Dermis blood vessel endothelial cell (primary cell): Measurements from ENCODE around the gene FDPS. TPM values are rescaled to one million over a fixed set of nuclear protein-coding genes. Genes with fewer than 3 reads are reported as not detected.

ENCODE experiments used
- total RNA-seq: library from RNA; depleted of rRNA; stranded (reverse); fragments of >200 nt; gene quantifications from 2 replicates; pipeline ENCODE4 v1.2.3, GENCODE V29; 2014

The FDPS gene
- total RNA-seq, 1 donor from 2014 or later = 452 TPM

Other genes with a start within 250 kb of the FDPS start
- 9.5 and 15.7 TPM in 2 replicates for gene EFNA4, start 245.1 kb upstream of the FDPS start, total RNA-seq
- 1.9 and 2.2 TPM in 2 replicates for gene EFNA3, start 230.0 kb upstream of the FDPS start, total RNA-seq
- gene EFNA1, start 181.0 kb upstream of the FDPS start, total RNA-seq = 119 and 138 TPM in 2 replicates
- 26.2 and 27.1 TPM in 2 replicates for gene SLC50A1, start 173.0 kb upstream of the FDPS start, total RNA-seq
- 16.1 and 41.4 TPM in 2 replicates for gene DPM3, start 168.3 kb upstream of the FDPS start, total RNA-seq
- gene KRTCAP2, start 135.6 kb upstream of the FDPS start, total RNA-seq = 64.4 and 128 TPM in 2 replicates
- 4.1 and 4.7 TPM in 2 replicates for gene TRIM46, start 135.0 kb upstream of the FDPS start, total RNA-seq
- gene THBS3, start 101.0 kb upstream of the FDPS start, total RNA-seq = 15.9 and 16.2 TPM in 2 replicates
- gene MTX1, start 100.2 kb upstream of the FDPS start, total RNA-seq = 49.3 and 50.2 TPM in 2 replicates
- gene ENTREP3, start 53.4 kb upstream of the FDPS start, total RNA-seq = 6.5 and 12.3 TPM in 2 replicates
- gene SCAMP3, start 46.5 kb upstream of the FDPS start, total RNA-seq = 38.3 and 46.3 TPM in 2 replicates
- 24.5 and 35.9 TPM in 2 replicates for gene CLK2, start 35.4 kb upstream of the FDPS start, total RNA-seq
- 0.84 and 0.85 TPM in 2 replicates for gene HCN3, start 31.4 kb upstream of the FDPS start, total RNA-seq
- gene PKLR, start 7.4 kb upstream of the FDPS start, total RNA-seq = 0.05 TPM in 1 of 2 replicates, not detected in the other
- gene RUSC1, start 12.0 kb downstream of the FDPS start, total RNA-seq = 13.8 and 22.2 TPM in 2 replicates